ENCODE results near the gene WDR5. TPM values are rescaled to one million over a fixed set of nuclear protein-coding genes. Genes with fewer than 3 reads are reported as not detected.

WDR5 gene
- total RNA-seq, 2 donors from 2014 or later: 16.0 to 20.3 TPM

DNA sequence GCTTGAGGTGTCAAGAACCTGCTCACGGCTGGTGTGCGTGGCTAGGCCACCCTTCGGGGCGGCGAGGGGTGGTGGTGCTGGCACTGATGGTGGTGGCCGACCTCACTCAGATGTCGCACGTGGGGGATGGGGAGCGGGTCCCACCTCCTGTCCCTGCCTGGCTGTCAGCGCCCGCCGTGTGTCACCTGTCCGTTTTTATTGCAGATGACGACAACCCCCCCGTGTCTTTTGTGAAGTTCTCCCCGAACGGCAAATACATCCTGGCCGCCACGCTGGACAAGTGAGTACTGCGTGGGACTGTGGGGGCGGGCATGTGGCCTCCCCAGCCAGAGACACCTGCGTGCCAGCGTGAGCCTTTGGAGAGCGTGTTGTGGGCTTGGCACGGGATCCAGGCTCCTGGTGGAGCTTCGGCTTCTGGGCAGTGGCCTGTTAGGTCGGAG, 18.4 kb downstream of the WDR5 start:
- DNase-seq (no peak), ATAC-seq (no peak)
- intact Hi-C loops (cut with DNase I): no loop called here

- ATAC-seq: no peak
- intact Hi-C loops (cut with DNase I): no loop called here
- no peak for DNase-seq
Measured at GRCh38 chr9:134155812-134156377, 20.0 kb downstream of the WDR5 start.

DNA sequence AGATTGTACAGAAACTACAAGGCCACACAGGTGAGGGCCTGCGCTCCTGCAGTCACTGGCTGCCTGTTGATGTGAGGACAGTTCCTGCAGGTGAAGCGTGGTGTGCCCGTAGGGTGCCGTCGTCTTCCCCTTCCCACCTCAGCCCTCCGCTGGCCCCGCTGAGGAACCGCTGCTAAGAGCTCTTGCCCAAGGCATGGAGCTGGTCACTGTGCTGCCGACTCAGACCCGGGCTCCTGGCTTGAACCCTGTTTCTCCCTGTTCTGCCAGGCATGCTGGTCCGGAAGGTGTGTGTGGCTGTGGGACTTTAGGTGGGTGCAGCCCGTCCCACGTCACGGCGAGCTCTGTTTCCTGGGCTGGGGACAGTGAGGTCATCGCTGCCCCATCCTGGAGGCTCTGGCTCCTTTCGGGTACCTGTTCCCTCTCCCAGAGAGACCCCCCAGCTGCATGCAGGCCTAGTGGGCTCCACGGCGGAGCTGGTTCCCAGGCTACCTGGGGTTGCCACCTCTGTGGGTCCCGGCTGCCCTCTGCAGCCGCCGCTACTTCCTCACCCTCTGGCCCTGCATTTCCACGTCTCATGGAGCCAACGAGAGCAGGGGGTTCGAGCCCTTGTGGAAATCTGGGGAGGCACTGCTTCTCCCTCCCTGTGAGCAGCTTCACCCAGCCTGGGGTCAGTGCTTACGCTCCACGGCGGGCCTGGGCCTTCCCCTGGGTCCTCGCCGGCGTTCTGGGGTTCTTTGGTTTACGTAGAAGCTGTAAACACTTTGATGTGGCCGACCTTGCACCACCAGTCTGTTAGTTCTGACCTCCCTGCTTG, 20.9 kb downstream of the WDR5 start:
- no peak for ATAC-seq
- no peak for DNase-seq
- intact Hi-C loops (cut with DNase I): no loop called here

DNA sequence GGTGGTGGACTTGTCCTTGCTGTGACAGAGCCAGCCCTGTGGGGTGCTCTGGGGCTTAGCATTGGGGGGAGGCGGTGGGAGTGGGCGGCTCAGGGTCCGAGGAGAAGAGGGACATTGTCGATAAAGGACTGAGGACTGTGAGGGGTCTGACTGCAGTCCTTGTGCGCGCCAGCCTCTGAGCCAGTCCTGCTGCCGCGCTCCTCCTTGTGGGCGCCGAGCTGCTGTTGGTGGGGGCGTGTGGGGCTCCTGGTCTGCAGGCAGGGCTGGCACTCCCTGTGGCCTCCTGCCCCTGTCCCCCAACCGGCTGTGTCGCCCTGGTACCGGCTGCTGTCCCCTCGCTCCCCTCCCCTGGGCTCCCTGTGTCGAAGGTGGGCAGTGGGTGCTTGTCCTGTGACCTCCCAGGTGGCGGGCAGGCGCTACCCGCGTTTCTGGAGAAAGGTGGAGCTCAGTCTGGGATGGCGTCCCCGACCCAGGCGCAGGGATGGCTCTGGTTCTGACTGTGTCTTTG, 21.6 kb downstream of the WDR5 start:
- intact Hi-C loops (cut with DNase I): no loop called here
- ATAC-seq: no peak
- no peak for DNase-seq

DNA sequence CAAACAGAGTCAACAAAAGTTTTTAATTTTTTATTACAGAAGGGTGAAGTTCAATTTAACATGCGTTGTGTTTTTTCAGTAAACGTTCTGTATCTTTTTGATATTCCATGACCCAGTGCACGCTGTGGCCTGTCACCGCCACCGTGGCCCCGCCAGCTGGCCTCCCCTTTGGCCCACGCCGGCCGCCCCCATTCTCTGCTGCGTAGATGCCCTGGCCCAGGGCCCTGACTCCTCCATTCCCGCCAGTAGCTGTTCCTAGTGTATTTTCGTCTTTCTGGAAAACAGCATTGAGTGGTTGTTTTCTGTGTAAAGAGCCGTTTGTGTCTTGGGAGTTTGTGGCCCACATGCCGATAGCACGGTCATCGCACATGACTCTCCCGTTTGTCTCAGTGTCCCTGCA, 22.4 kb downstream of the WDR5 start:
- DNase-seq (no peak), ATAC-seq (no peak)
- intact Hi-C loops (cut with DNase I): no loop called here

DNA sequence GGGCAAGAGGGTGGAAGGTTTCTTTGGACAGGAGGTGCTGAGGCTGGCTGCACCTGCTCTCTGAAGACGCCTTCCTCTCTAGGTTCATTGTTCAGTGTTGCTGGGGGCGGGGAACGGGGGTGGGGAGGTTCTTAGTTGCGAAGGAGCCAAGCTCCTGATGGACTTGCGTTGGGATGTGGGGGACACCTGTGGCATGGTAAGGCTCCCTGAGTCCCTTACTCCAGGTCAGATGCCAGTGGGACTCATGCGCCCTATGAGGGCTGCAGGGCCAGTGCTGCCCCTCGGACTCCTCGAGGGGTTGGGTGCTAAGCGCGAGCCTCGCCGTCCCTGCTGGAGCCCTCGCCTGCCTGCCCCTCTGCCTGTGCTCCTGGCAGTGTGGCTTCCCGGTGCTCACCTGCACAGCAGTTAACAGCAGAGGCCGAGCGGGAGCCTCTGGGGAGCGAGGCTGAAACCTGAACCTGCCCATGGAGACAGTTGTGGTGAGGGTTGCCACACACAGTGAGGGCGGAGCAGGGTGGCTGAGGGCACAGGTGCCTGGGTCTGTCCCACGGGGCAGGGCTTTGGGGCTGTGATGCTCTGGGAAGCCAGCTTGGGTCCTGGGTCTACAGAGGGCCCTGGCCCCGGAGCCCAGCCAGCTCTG, 23.0 kb downstream of the WDR5 start:
- intact Hi-C loops (cut with DNase I): no loop called here
- DNase-seq: no peak
- no peak for ATAC-seq

DNA sequence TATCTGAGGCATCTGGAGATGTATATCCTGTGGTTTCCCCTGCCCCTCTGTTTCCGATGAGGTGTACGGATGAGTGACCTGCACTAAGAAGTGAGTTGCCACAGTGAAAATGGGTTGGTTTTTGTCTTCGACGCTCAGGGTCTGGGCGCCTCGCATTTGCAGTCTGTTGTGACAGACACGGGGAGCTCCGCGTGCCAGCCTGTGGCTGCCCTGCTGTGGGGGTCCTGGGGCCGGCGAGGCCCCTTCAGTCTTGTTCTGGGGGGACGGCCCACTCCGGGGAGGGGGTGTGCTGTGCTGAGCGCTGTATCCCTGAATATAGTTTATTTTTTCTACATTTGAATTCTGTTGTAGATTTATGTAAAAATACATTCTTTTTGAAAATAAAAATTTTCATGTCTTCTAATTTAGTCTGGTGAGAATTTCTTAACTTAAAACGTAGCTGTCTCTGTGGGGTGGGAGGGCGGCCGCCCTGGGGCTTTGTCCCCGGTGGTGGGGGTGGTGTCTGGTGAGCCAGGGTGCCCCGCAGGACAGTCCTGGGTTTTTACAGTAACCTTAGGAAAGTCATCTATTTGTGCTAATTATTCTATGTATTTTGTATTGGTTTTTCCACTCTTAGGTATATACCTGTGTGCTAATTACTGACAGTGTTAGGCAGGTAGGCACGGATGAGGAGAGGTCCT, 23.8 kb downstream of the WDR5 start:
- intact Hi-C loops (cut with DNase I): no loop called here
- ATAC-seq (no peak), DNase-seq (no peak)

DNA sequence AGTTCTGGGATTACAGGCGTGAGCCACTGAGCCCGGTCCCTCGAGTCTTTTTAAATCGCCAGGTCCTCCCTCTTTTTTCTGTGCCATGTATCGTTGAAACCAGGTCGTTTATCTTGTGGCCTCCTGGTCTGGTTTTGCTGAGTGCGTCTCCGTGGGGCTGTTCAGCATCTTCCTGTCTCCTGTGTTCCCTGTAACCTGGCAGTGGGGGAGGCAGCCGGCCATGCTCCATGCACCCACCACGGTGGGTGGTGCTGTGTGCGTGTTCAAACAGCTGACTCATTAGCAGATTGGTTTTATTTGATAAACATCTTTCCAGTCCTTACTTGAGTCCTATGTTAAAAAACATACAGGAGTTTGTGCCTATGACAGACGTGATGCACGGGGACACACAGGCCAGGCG, 25.8 kb downstream of the WDR5 start:
- ATAC-seq: no peak
- intact Hi-C loops (cut with DNase I): no loop called here

DNA sequence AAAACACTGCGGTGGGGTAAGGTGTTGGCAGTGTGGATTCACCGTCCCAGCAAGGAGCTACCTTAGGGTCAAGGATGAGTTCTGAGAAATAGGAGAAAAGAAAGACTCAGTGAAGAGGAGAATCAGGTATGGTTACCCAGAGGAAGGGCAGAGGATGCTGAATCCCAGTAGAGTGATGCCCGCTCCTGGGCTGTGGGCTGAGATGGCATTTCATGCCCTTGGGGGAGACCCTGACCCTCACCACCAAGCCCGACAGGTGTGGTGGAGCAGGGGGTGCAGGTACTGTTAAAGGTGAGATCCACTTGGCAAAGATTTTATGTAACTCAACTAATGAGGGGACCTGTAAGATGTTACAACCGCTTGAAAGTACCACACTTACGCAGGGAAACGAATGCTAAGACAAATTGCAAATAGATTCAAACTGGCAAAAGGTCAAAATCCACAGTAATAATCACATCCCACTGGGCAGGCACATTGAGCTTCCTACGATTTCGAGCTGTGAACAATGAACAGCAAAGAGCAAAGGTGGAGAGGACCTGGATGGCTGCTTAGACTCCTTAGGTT, 26.4 kb downstream of the WDR5 start:
- intact Hi-C loops (cut with DNase I): no loop called here
- ATAC-seq (no peak), DNase-seq (no peak)

More for the DNA sequence above, 25.8 kb downstream of the WDR5 start:
- no peak for DNase-seq

GRCh38 chr9:134162926-134163370, 27.1 kb downstream of the WDR5 start:
- no peak for ATAC-seq
- DNase-seq: no peak
- intact Hi-C loops (cut with DNase I): no loop called here

- DNase-seq (peak; percentile 74), ATAC-seq (peak in 1 of 2 donors; percentile 23)
- intact Hi-C loops (cut with DNase I): no loop called here
Measured at GRCh38 chr9:134163371-134164196, 27.7 kb downstream of the WDR5 start.

- DNase-seq (no peak), ATAC-seq (no peak)
- intact Hi-C loops (cut with DNase I): no loop called here
Measured at GRCh38 chr9:134164879-134165278, 29.0 kb downstream of the WDR5 start.

GRCh38 chr9:134165357-134166315, 29.8 kb downstream of the WDR5 start:
- DNase-seq: no peak
- intact Hi-C loops (cut with DNase I): no loop called here
- ATAC-seq: no peak

- ATAC-seq (no peak), DNase-seq (no peak)
Measured at GRCh38 chr9:134166374-134166773, 30.5 kb downstream of the WDR5 start.

GRCh38 chr9:134167530-134167931, 31.6 kb downstream of the WDR5 start:
- intact Hi-C loops (cut with DNase I): no loop called here
- no peak for ATAC-seq
- no peak for DNase-seq

More at GRCh38 chr9:134166374-134166773, 30.5 kb downstream of the WDR5 start:
- intact Hi-C loops (cut with DNase I): no loop called here

DNA sequence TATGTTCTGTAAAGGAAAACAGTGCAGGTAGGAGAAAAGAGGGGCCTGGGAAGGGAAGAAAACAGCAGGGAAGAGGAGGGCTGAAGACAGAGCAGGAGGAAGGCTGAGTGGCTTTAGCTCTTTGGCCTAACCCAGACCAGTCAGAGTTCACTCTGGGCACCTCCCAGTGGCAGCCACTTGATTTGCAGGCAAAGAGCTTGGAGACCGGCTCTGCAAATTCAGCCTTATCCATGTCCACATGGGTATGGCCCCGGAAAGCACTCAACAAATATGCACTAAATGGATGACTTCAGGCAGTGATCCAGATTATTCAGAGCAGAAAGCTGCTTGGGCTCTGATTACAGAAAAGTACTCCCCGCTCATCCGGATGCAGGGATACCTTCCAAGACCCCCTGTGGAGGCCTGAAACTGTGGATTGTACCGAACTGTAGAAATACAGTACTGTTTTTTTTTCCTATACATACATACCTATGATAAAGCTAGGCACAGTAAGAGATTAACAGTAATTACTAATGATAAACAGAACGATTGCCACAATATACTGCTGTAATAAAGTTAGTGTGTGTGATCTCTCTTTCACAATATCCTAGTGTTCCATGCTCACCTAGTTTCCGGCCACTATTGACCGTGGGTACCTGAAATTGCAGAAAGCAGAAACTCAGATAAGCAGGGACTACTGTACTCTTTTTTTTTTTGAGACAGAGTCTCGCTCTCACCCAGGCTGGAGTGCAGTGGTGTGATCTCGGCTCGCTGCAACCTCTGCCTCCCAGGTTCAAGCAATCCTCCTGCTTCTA, 33.1 kb downstream of the WDR5 start:
- intact Hi-C loops (cut with DNase I): no loop called here
- no peak for DNase-seq
- no peak for ATAC-seq

All from left cardiac atrium (tissue), 4 donors.